Panc1 (cell line): ENCODE measurements around the gene CDC42. TPM values are rescaled to one million over a fixed set of nuclear protein-coding genes. Genes with fewer than 3 reads are reported as not detected.

ENCODE experiments used
- ATAC-seq: fragments of 200-7000 bp; cut with Tn5 transposase; 2 replicates; pipeline ENCODE4 v1.9.1; 2020; ENCODE audit warnings: mild to moderate bottlenecking, moderate library complexity
- BruUV-seq: library from RNA; stranded (reverse); fragments of 400-500 nt; replicated peaks from 2 replicates; lab custom pipeline; 2021; lab: Mats Ljungman, UMichigan
- CTCF ChIA-PET: fragments of 300-600 bp; sonication (Branson Sonifier 250); formaldehyde crosslinking; loops from one replicate; lab custom pipeline; 2022; ENCODE audit warnings: antibody characterized with exemption; lab: Charles Lee
- POLR2A ChIA-PET: fragments of 300-600 bp; sonication (Branson Sonifier 250); formaldehyde crosslinking; loops from one replicate; lab custom pipeline; 2022; ENCODE audit warnings: antibody characterized with exemption; lab: Charles Lee
- DNase-seq: peaks from one replicate; pipeline ENCODE4 v3.0.0-alpha.2; 2010; ENCODE audit warnings: low read depth, low spot score
- H3K27ac ChIP-seq: 2 replicates; pipeline ENCODE4 v1.5.1; 2011; ENCODE audit warnings: mild to moderate bottlenecking, low read length, inconsistent platforms
- H3K27me3 ChIP-seq: fragments of 200-500 bp; sonication (Bioruptor generic); 2 replicates; pipeline ENCODE4 v1.6.0; 2014; ENCODE audit warnings: low read length, inconsistent platforms; ENCODE audit not compliant: control insufficient read depth, insufficient read depth
- H3K36me3 ChIP-seq: fragments of 200-500 bp; sonication (Bioruptor generic); 2 replicates; pipeline ENCODE4 v1.5.1; 2014; ENCODE audit warnings: inconsistent platforms, mild to moderate bottlenecking, low read length, moderate library complexity; ENCODE audit not compliant: control insufficient read depth, insufficient read depth
- H3K4me1 ChIP-seq: 2 replicates; pipeline ENCODE4 v1.5.1; 2011; ENCODE audit warnings: inconsistent platforms, mild to moderate bottlenecking, low read length, moderate library complexity; ENCODE audit not compliant: control insufficient read depth, insufficient read depth
- H3K4me3 ChIP-seq, 2 experiments: 2 replicates each; pipeline ENCODE4 v1.5.1; 2011 to 2012; ENCODE audit warnings: low read depth in 2 of 2, low read length in 2 of 2, mild to moderate bottlenecking in 2 of 2, inconsistent platforms in 1 of 2, moderate library complexity in 1 of 2
- H3K9me3 ChIP-seq: fragments of 200-500 bp; sonication (Bioruptor generic); 2 replicates; pipeline ENCODE4 v1.5.1; 2014; ENCODE audit warnings: low read depth, mild to moderate bottlenecking, inconsistent platforms, low read length, moderate library complexity; ENCODE audit not compliant: control insufficient read depth, insufficient read depth
- CTCF ChIP-seq: fragments of 450-650 bp; IDR thresholded peaks from 2 replicates; pipeline ENCODE4 v1.5.1; 2017; ENCODE audit warnings: mild to moderate bottlenecking
- POLR2AphosphoS5 ChIP-seq: IDR thresholded peaks from 2 replicates; pipeline ENCODE4 v1.6.1; 2012; ENCODE audit warnings: mild to moderate bottlenecking, low read depth, low read length, moderate library complexity
- SIN3A ChIP-seq: IDR thresholded peaks from 2 replicates; pipeline ENCODE4 v1.6.1; 2012; ENCODE audit warnings: low read depth, mild to moderate bottlenecking, low read length, moderate library complexity, borderline replicate concordance; ENCODE audit not compliant: insufficient read depth
- TCF7L2 ChIP-seq: IDR thresholded peaks from 2 replicates; pipeline ENCODE4 v1.6.1; 2011; ENCODE audit warnings: mild to moderate bottlenecking, low read depth, low read length, inconsistent platforms
- in situ Hi-C: cut with HindIII; loops from 2 replicates; pipeline ENCODE4 v1.10.0; 2016; ENCODE audit warnings: low sequenced_read_pairs, low pct_unique_long_range_greater_than_20kb
- intact Hi-C: fragments of 100-400 bp; cut with micrococcal nuclease; formaldehyde crosslinking; loops from one replicate; pipeline ENCODE4 v1.10.0; 2022; ENCODE audit not compliant: unreplicated experiment
- total RNA-seq: library from RNA; stranded (reverse); gene quantifications from one replicate; pipeline ENCODE4 v1.2.1, GENCODE V29; 2021; ENCODE audit not compliant: unreplicated experiment
- TF ChIP-seq, protein P1 (sequence below), 2 experiments: IDR thresholded peaks; 2 replicates each; pipeline ENCODE4 v1.6.1; 2011 to 2012; ENCODE audit warnings: low read depth in 2 of 2, control low read depth in 1 of 2, low read length in 1 of 2, mild to moderate bottlenecking in 1 of 2, moderate library complexity in 1 of 2; ENCODE audit not compliant: insufficient read depth in 1 of 2

Gene CDC42
- total RNA-seq, 1 experiment from 2014 or later, result 240 TPM

DNA sequence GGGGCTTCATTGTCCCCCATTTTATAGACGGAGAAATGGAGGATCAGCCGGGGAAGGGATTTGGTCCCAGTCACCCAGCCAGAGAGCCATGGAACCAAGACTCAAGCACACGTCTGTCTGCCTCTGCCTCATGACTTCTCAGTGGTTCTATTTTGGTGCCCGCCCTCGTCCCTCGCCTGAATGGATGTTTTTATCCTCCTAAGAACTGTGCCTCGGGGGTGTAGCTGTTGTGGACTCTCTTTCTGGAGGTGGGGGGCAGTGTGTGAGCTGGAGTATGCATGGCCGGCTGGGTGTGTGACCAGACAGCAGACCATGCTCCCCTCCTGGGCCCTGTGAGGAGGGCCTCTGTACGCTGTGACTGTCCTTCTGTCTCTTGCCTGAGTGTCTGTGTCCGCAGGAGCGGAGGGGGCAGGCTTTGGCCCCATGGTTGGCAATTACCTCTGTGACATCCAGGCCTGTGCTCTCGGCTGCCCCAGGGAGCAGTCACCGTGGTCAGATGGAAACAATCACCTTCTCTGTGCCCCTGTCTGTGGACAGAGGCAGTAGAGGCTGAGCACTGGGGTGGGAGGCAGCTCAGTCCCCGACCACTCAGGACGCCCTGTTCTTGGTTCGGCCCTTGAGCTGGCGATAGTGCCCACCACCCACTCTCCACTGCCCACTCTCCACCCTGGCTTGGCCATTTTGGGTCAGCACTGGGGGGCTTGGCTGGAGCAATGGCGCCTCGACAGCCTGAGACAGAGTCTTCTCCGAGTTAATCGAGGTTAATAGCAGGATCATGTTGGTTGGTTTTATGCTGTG is 70.0 kb downstream of the CDC42 start:
- DNase-seq (no peak), ATAC-seq (no peak)
- Histone ChIP-seq H3K4me1 (peaks cover 4% of the 10 kb centered on the region; the same call in 1 of the 2 replicates), H3K27me3 (no peaks in the 10 kb centered on the region), H3K9me3 (no peaks in the 10 kb centered on the region), H3K36me3 (no peaks in the 10 kb centered on the region), H3K4me3 (no peak overlapping the region), H3K27ac (no peak overlapping the region)
- no TSS peak for BruUV-seq
- in situ Hi-C loops (no loop called here), intact Hi-C loops (no loop called here)
- TF ChIP-seq CTCF, result no peak
- TF ChIP-seq, protein P1, sequence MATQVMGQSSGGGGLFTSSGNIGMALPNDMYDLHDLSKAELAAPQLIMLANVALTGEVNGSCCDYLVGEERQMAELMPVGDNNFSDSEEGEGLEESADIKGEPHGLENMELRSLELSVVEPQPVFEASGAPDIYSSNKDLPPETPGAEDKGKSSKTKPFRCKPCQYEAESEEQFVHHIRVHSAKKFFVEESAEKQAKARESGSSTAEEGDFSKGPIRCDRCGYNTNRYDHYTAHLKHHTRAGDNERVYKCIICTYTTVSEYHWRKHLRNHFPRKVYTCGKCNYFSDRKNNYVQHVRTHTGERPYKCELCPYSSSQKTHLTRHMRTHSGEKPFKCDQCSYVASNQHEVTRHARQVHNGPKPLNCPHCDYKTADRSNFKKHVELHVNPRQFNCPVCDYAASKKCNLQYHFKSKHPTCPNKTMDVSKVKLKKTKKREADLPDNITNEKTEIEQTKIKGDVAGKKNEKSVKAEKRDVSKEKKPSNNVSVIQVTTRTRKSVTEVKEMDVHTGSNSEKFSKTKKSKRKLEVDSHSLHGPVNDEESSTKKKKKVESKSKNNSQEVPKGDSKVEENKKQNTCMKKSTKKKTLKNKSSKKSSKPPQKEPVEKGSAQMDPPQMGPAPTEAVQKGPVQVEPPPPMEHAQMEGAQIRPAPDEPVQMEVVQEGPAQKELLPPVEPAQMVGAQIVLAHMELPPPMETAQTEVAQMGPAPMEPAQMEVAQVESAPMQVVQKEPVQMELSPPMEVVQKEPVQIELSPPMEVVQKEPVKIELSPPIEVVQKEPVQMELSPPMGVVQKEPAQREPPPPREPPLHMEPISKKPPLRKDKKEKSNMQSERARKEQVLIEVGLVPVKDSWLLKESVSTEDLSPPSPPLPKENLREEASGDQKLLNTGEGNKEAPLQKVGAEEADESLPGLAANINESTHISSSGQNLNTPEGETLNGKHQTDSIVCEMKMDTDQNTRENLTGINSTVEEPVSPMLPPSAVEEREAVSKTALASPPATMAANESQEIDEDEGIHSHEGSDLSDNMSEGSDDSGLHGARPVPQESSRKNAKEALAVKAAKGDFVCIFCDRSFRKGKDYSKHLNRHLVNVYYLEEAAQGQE (IDR thresholded peaks at IDR 0.05; ENCODE audit: insufficient read depth in 1 of 2, low read depth in 2 of 2, low read length in 1 of 2), result no peak
- TF ChIP-seq POLR2AphosphoS5, result no peak
- TF ChIP-seq TCF7L2, result no peak
- no peak for TF ChIP-seq SIN3A
- CTCF ChIA-PET, result no interaction called here
- POLR2A ChIA-PET, result no interaction called here

GRCh38 chr1:22123071-22123390 is 70.5 kb downstream of the CDC42 start:
- Histone ChIP-seq H3K27ac (no peak overlapping the region), H3K4me1 (peaks cover 4% of the 10 kb centered on the region; the same call in 1 of the 2 replicates), H3K27me3 (no peaks in the 10 kb centered on the region), H3K9me3 (no peaks in the 10 kb centered on the region), H3K36me3 (no peaks in the 10 kb centered on the region), H3K4me3 (no peak overlapping the region)
- no peak for ATAC-seq
- intact Hi-C loops, result no loop called here
- ChIA-PET POLR2A (no interaction called here), CTCF (no interaction called here)
- TF ChIP-seq, protein P1 (IDR thresholded peaks at IDR 0.05; ENCODE audit: insufficient read depth in 1 of 2, low read depth in 2 of 2, low read length in 1 of 2), result no peak
- TF ChIP-seq SIN3A, result no peak
- TF ChIP-seq TCF7L2, result no peak
- BruUV-seq, result no TSS peak
- DNase-seq, result no peak
- in situ Hi-C loops, result no loop called here
